OCI-LY1 (cell line): ENCODE data around the gene ALDH3B1.

Experiments used
- CTCF ChIP-seq: fragments of 200-600 bp; sonication (generic), shearing (Covaris generic); IDR thresholded peaks from 2 replicates; pipeline ENCODE4 v1.5.1; 2017; ENCODE audit warnings: mild to moderate bottlenecking, antibody characterized with exemption, low read length, moderate library complexity, mixed read lengths
- EZH2 ChIP-seq: fragments of 200-600 bp; sonication (generic), shearing (Covaris generic); IDR thresholded peaks from 2 replicates; pipeline ENCODE4 v1.8.0; 2017; ENCODE audit warnings: borderline replicate concordance, mixed run types, mild to moderate bottlenecking, antibody characterized with exemption, low read length, moderate library complexity, mixed read lengths

DNA sequence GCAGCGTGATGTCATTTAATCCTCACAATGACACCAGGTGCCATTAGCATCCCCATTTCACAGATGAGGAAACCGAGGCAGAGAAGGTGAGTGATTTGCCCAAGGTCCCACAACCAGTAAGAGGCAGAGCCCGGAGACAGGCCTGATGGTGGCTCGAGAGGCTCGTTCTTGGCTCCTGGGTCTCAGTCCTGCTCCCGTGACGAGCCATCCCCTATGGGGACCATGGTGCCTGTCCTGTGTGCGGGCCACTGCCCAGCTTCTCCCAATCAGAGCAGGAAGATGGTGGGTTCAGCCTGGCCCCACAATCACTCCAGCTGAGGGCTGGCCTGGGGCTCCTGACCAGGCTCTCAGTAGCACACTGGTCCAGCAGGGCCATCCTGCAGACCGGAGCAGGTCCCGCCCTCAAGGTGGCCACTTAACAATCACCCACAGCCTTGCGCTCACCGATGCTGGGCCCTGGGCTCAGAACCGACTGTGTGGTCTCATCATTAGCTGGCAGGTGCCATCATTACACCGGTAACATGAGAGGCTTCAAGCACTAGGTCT is 3.6 kb downstream of the ALDH3B1 start:
- TF ChIP-seq CTCF (no peak), EZH2 (no peak)
